GM23338 (cell line): ENCODE measurements around the gene CTNND2. TPM values are rescaled to one million over a fixed set of nuclear protein-coding genes. Genes with fewer than 3 reads are reported as not detected.

ENCODE experiments used
- ATAC-seq: fragments of 200-7000 bp; cut with Tn5 transposase; 3 replicates; pipeline ENCODE4 v1.9.1; 2020
- DNase-seq: peaks from one replicate; pipeline ENCODE4 v3.0.0-alpha.2; 2015; ENCODE audit warnings: low spot score
- H2AFZ ChIP-seq: fragments of 200-600 bp; sonication (generic); 2 replicates; pipeline ENCODE4 v1.8.0; 2016; ENCODE audit warnings: antibody characterized with exemption, mild to moderate bottlenecking, moderate library complexity
- H3F3A ChIP-seq: fragments of 200-600 bp; sonication (generic); replicated peaks from 2 replicates; pipeline ENCODE4 v1.8.0; 2017; ENCODE audit warnings: antibody characterized with exemption, mixed run types, low read depth
- H3K27ac ChIP-seq: fragments of 200-600 bp; sonication (generic); 2 replicates; pipeline ENCODE4 v1.6.1; 2016; ENCODE audit warnings: low read depth
- H3K27me3 ChIP-seq: fragments of 200-600 bp; sonication (generic); 2 replicates; pipeline ENCODE4 v1.8.0; 2016; ENCODE audit warnings: mild to moderate bottlenecking, mixed run types, moderate library complexity; ENCODE audit not compliant: insufficient read depth
- H3K36me3 ChIP-seq: fragments of 200-600 bp; sonication (generic); 2 replicates; pipeline ENCODE4 v1.8.0; 2016; ENCODE audit warnings: mild to moderate bottlenecking; ENCODE audit not compliant: insufficient read depth
- H3K4me1 ChIP-seq: fragments of 200-600 bp; sonication (generic); 2 replicates; pipeline ENCODE4 v1.8.0; 2016; ENCODE audit warnings: mild to moderate bottlenecking, moderate library complexity; ENCODE audit not compliant: insufficient read depth
- H3K4me2 ChIP-seq: fragments of 200-600 bp; sonication (generic); 2 replicates; pipeline ENCODE4 v1.7.1; 2017; ENCODE audit warnings: mixed run types
- H3K4me3 ChIP-seq: fragments of 200-600 bp; sonication (generic); 2 replicates; pipeline ENCODE4 v1.6.1; 2016; ENCODE audit warnings: mixed run types
- H3K79me2 ChIP-seq: fragments of 200-600 bp; sonication (generic); replicated peaks from 2 replicates; pipeline ENCODE4 v1.8.0; 2017; ENCODE audit warnings: mild to moderate bottlenecking; ENCODE audit not compliant: insufficient read depth
- H3K9me2 ChIP-seq: fragments of 200-600 bp; sonication (generic); 2 replicates; pipeline ENCODE4 v1.8.0; 2017; ENCODE audit not compliant: insufficient read depth
- H4K20me1 ChIP-seq: fragments of 200-600 bp; sonication (generic); replicated peaks from 2 replicates; pipeline ENCODE4 v1.8.0; 2017; ENCODE audit warnings: mild to moderate bottlenecking; ENCODE audit not compliant: insufficient read depth
- H3K27ac Mint-ChIP-seq: 2 replicates; pipeline ENCODE4 v1.8.0; 2020; ENCODE audit warnings: inconsistent platforms, mild to moderate bottlenecking, moderate library complexity, mixed read lengths
- H3K27me3 Mint-ChIP-seq: 3 replicates; pipeline ENCODE4 v1.8.0; 2022; ENCODE audit warnings: low read depth, mild to moderate bottlenecking, moderate library complexity, mixed read lengths, inconsistent platforms; ENCODE audit not compliant: insufficient read depth, poor library complexity
- H3K36me3 Mint-ChIP-seq: 3 replicates; pipeline ENCODE4 v1.8.0; 2021; ENCODE audit warnings: low read depth, mild to moderate bottlenecking, inconsistent platforms, moderate library complexity, mixed read lengths
- H3K4me1 Mint-ChIP-seq: 3 replicates; pipeline ENCODE4 v1.8.0; 2020; ENCODE audit warnings: mild to moderate bottlenecking, inconsistent platforms, mixed read lengths
- H3K4me3 Mint-ChIP-seq: 3 replicates; pipeline ENCODE4 v1.8.0; 2021; ENCODE audit warnings: moderate library complexity, mild to moderate bottlenecking, inconsistent platforms, mixed read lengths
- H3K9me3 Mint-ChIP-seq: 3 replicates; pipeline ENCODE4 v1.8.0; 2020; ENCODE audit warnings: moderate library complexity, mild to moderate bottlenecking, inconsistent platforms, mixed read lengths
- EZH2 ChIP-seq: fragments of 200-600 bp; sonication (generic); IDR thresholded peaks from one replicate; pipeline ENCODE4 v1.8.0; 2017; ENCODE audit warnings: antibody characterized with exemption, mild to moderate bottlenecking, low read depth; ENCODE audit not compliant: unreplicated experiment
- polyA plus RNA-seq: library from polyadenylated mRNA; unstranded; fragments of >200 nt; fragmentation: Nextera tagmentation; extraction: Ambion mirVana; gene quantifications from 2 replicates; pipeline ENCODE4 v1.2.1, GENCODE V29; 2016
- total RNA-seq: library from RNA; depleted of rRNA; stranded (reverse); fragments of >200 nt; shearing (Covaris generic); gene quantifications from 2 replicates; pipeline ENCODE4 v1.2.3, GENCODE V29; 2014
- TF ChIP-seq, protein P1 (sequence below): fragments of 250-450 bp; sonication (Bioruptor Pico); IDR thresholded peaks from 2 replicates; pipeline ENCODE4 v1.5.0; 2020; ENCODE audit warnings: mild to moderate bottlenecking, moderate library complexity
- TF ChIP-seq, protein P2 (sequence below): IDR thresholded peaks from one replicate; pipeline ENCODE4 v1.6.1; 2018; ENCODE audit warnings: antibody characterized with exemption; ENCODE audit not compliant: unreplicated experiment

Gene CTNND2
- total and polyA plus RNA-seq, 2 experiments from 2014 or later: 5.1 to 7.0 TPM

DNA sequence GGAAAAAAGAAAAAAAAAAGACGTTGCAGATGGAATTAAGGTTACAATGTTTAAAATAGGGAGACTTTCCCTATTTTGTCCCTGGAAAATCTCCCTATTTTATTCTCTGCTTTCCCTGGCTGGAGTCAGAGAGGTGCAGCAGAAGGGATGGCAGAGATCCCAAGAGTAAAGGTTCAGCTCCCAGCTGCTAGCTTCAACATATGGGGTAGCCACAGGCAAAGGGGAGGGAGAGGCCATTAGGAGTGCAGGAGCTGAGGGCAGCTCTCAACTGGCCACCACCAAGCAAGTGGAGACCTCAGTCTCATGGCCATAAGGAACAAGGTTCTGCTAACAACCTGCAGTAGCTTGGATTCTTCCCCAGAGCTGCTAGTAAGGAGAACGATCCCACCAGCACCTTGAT is 776.2 kb downstream of the CTNND2 start:
- H3F3A ChIP-seq: no peaks in the 10 kb centered on the region
- H3K79me2 ChIP-seq: no peaks in the 10 kb centered on the region
- H2AFZ ChIP-seq: no peak overlapping the region
- H3K27ac Mint-ChIP-seq: no peak overlapping the region
- no peaks in the 10 kb centered on the region for H3K36me3 ChIP-seq
- no peak overlapping the region for H3K4me2 ChIP-seq
- H3K9me3 Mint-ChIP-seq: no peaks in the 10 kb centered on the region
- no peak overlapping the region for H3K4me3 Mint-ChIP-seq
- H3K27me3 Mint-ChIP-seq: peaks cover under 1% of the 10 kb centered on the region
- no peaks in the 10 kb centered on the region; the same call in 1 of the 3 replicates for H3K4me1 Mint-ChIP-seq
- H3K4me3 ChIP-seq: no peak overlapping the region
- H3K9me2 ChIP-seq: no peaks in the 10 kb centered on the region
- TF ChIP-seq, protein P1, sequence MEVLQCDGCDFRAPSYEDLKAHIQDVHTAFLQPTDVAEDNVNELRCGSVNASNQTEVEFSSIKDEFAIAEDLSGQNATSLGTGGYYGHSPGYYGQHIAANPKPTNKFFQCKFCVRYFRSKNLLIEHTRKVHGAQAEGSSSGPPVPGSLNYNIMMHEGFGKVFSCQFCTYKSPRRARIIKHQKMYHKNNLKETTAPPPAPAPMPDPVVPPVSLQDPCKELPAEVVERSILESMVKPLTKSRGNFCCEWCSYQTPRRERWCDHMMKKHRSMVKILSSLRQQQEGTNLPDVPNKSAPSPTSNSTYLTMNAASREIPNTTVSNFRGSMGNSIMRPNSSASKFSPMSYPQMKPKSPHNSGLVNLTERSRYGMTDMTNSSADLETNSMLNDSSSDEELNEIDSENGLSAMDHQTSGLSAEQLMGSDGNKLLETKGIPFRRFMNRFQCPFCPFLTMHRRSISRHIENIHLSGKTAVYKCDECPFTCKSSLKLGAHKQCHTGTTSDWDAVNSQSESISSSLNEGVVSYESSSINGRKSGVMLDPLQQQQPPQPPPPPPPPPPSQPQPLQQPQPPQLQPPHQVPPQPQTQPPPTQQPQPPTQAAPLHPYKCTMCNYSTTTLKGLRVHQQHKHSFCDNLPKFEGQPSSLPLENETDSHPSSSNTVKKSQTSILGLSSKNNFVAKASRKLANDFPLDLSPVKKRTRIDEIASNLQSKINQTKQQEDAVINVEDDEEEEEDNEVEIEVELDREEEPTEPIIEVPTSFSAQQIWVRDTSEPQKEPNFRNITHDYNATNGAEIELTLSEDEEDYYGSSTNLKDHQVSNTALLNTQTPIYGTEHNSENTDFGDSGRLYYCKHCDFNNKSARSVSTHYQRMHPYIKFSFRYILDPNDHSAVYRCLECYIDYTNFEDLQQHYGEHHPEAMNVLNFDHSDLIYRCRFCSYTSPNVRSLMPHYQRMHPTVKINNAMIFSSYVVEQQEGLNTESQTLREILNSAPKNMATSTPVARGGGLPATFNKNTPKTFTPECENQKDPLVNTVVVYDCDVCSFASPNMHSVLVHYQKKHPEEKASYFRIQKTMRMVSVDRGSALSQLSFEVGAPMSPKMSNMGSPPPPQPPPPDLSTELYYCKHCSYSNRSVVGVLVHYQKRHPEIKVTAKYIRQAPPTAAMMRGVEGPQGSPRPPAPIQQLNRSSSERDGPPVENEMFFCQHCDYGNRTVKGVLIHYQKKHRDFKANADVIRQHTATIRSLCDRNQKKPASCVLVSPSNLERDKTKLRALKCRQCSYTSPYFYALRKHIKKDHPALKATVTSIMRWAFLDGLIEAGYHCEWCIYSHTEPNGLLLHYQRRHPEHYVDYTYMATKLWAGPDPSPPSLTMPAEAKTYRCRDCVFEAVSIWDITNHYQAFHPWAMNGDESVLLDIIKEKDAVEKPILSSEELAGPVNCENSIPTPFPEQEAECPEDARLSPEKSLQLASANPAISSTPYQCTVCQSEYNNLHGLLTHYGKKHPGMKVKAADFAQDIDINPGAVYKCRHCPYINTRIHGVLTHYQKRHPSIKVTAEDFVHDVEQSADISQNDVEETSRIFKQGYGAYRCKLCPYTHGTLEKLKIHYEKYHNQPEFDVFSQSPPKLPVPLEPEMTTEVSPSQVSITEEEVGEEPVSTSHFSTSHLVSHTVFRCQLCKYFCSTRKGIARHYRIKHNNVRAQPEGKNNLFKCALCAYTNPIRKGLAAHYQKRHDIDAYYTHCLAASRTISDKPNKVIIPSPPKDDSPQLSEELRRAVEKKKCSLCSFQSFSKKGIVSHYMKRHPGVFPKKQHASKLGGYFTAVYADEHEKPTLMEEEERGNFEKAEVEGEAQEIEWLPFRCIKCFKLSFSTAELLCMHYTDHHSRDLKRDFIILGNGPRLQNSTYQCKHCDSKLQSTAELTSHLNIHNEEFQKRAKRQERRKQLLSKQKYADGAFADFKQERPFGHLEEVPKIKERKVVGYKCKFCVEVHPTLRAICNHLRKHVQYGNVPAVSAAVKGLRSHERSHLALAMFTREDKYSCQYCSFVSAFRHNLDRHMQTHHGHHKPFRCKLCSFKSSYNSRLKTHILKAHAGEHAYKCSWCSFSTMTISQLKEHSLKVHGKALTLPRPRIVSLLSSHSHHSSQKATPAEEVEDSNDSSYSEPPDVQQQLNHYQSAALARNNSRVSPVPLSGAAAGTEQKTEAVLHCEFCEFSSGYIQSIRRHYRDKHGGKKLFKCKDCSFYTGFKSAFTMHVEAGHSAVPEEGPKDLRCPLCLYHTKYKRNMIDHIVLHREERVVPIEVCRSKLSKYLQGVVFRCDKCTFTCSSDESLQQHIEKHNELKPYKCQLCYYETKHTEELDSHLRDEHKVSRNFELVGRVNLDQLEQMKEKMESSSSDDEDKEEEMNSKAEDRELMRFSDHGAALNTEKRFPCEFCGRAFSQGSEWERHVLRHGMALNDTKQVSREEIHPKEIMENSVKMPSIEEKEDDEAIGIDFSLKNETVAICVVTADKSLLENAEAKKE (CRISPR knock-in tag): no peak
- TF ChIP-seq, protein P2, sequence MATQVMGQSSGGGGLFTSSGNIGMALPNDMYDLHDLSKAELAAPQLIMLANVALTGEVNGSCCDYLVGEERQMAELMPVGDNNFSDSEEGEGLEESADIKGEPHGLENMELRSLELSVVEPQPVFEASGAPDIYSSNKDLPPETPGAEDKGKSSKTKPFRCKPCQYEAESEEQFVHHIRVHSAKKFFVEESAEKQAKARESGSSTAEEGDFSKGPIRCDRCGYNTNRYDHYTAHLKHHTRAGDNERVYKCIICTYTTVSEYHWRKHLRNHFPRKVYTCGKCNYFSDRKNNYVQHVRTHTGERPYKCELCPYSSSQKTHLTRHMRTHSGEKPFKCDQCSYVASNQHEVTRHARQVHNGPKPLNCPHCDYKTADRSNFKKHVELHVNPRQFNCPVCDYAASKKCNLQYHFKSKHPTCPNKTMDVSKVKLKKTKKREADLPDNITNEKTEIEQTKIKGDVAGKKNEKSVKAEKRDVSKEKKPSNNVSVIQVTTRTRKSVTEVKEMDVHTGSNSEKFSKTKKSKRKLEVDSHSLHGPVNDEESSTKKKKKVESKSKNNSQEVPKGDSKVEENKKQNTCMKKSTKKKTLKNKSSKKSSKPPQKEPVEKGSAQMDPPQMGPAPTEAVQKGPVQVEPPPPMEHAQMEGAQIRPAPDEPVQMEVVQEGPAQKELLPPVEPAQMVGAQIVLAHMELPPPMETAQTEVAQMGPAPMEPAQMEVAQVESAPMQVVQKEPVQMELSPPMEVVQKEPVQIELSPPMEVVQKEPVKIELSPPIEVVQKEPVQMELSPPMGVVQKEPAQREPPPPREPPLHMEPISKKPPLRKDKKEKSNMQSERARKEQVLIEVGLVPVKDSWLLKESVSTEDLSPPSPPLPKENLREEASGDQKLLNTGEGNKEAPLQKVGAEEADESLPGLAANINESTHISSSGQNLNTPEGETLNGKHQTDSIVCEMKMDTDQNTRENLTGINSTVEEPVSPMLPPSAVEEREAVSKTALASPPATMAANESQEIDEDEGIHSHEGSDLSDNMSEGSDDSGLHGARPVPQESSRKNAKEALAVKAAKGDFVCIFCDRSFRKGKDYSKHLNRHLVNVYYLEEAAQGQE: no peak
- no peak for TF ChIP-seq EZH2
- no peak for DNase-seq
- no peaks in the 10 kb centered on the region for H3K4me1 ChIP-seq
- H4K20me1 ChIP-seq: no peaks in the 10 kb centered on the region
- H3K27me3 ChIP-seq: no peaks in the 10 kb centered on the region
- no peak overlapping the region for H3K27ac ChIP-seq
- ATAC-seq: no peak
- no peaks in the 10 kb centered on the region for H3K36me3 Mint-ChIP-seq
